Fibroblast of villous mesenchyme (primary cell): Measurements from ENCODE around the gene LMO1. TPM values are rescaled to one million over a fixed set of nuclear protein-coding genes. Genes with fewer than 3 reads are reported as not detected.

ENCODE experiments used
- DNase-seq: peaks from one replicate; pipeline ENCODE4 v3.0.0-alpha.2; 2010; ENCODE audit warnings: low read depth
- H3K4me3 ChIP-seq: 2 replicates; pipeline ENCODE4 v1.5.1; 2011; ENCODE audit warnings: low read depth, mild to moderate bottlenecking, low read length
- total RNA-seq: library from RNA; depleted of rRNA; stranded (reverse); fragments of >200 nt; gene quantifications from 2 replicates; pipeline ENCODE4 v1.2.3, GENCODE V29; 2012
- TF ChIP-seq, protein P1 (sequence below): IDR thresholded peaks from 2 replicates; pipeline ENCODE4 v1.5.1; 2012; ENCODE audit warnings: low read depth, mild to moderate bottlenecking, low read length; ENCODE audit not compliant: insufficient read depth

Gene LMO1
- total RNA-seq, 1 donor, result not detected

GRCh38 chr11:8266246-8267241 is 2.9 kb upstream of the LMO1 start:
- no peak for DNase-seq
- no peak overlapping the region for H3K4me3 ChIP-seq
- TF ChIP-seq, protein P1, sequence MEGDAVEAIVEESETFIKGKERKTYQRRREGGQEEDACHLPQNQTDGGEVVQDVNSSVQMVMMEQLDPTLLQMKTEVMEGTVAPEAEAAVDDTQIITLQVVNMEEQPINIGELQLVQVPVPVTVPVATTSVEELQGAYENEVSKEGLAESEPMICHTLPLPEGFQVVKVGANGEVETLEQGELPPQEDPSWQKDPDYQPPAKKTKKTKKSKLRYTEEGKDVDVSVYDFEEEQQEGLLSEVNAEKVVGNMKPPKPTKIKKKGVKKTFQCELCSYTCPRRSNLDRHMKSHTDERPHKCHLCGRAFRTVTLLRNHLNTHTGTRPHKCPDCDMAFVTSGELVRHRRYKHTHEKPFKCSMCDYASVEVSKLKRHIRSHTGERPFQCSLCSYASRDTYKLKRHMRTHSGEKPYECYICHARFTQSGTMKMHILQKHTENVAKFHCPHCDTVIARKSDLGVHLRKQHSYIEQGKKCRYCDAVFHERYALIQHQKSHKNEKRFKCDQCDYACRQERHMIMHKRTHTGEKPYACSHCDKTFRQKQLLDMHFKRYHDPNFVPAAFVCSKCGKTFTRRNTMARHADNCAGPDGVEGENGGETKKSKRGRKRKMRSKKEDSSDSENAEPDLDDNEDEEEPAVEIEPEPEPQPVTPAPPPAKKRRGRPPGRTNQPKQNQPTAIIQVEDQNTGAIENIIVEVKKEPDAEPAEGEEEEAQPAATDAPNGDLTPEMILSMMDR, result no peak

GRCh38 chr11:8265681-8266241 is 2.1 kb upstream of the LMO1 start:
- no peak for DNase-seq
- H3K4me3 ChIP-seq, result no peak overlapping the region
- TF ChIP-seq, protein P1, result no peak

- DNase-seq, result no peak
Observed at GRCh38 chr11:8263109-8263768, 439 bp downstream of the LMO1 start.

DNA sequence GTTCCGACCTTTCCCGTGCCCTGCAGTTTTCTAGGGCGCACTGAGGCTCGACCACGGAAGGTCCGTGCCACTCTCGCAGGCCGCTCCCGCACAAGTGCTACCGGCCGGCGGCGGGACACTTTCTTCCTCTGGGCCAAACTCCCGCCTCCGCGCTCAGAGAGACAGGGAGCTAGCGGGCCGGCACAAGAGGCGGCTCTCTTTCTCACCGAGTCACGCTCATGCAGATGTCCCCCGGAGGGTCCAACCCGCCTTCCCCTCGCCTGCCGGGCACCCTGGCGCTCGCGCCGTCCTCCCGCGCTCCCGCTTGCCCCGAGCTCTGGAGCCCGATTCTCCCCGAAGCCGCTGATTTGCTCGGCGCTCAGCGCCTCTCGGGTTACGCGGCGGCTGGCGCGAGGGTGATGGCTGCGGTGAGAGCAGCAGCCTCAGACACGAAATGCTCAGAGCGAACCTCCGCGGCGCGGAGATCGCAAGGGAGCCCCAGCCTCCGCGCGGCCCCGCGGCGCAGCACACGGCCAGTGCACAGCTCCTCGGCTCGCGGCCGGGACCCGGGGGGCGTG is 1.0 kb downstream of the LMO1 start:
- DNase-seq, result peak; percentile 45
- H3K4me3 ChIP-seq, result peak overlapping the region; percentile 33
- TF ChIP-seq, protein P1, result no peak

More at GRCh38 chr11:8263109-8263768, 439 bp downstream of the LMO1 start:
- H3K4me3 ChIP-seq, result no peak overlapping the region
- TF ChIP-seq, protein P1, result no peak

DNA sequence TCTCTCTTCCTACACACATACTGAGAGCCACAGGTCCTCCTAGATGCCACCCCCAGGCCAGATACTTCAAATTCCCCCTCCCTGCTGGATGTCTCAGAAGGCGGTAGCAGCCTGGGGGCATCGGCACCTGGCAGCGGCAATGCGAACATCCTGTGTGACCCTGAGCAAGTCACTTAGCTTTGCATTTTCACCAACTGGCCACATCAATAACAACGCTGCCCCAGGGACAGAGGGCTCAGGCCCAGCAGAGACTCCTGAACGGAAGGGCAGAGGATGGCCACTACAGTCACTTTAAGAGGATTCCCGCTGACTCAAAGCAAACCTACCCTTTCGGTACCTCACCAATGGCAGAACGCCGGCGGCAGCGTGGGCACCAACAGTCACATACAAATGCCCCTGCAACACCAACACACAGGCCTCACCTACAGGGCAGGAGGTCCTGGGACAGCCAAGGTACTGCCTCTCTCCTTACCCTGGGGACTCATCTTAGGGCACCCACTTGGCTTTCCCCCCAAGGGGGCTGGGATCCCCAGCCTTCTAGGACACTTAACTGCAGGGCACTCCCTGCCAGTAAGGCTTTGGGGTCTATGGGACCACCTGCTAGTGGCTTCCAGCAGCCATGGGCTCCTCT is 1.6 kb downstream of the LMO1 start:
- no peak for DNase-seq
- TF ChIP-seq, protein P1, result no peak
- H3K4me3 ChIP-seq, result no peak overlapping the region

GRCh38 chr11:8261291-8261690 is 2.4 kb downstream of the LMO1 start:
- TF ChIP-seq, protein P1, result no peak
- no peak for DNase-seq
- no peak overlapping the region for H3K4me3 ChIP-seq
